Glutamatergic neuron (in vitro differentiated cells): ENCODE measurements around the gene DUS1L. TPM values are rescaled to one million over a fixed set of nuclear protein-coding genes. Genes with fewer than 3 reads are reported as not detected.

ENCODE experiments used
- DNase-seq: peaks from one replicate; pipeline ENCODE4 v3.0.0; 2022
- H3K27ac Mint-ChIP-seq: one replicate; pipeline ENCODE4 v1.8.0; 2020; ENCODE audit warnings: mild to moderate bottlenecking, mixed read lengths, inconsistent platforms; ENCODE audit not compliant: unreplicated experiment
- H3K27me3 Mint-ChIP-seq: one replicate; pipeline ENCODE4 v1.8.0; 2020; ENCODE audit warnings: mild to moderate bottlenecking, moderate library complexity, mixed read lengths, inconsistent platforms; ENCODE audit not compliant: unreplicated experiment
- H3K36me3 Mint-ChIP-seq: one replicate; pipeline ENCODE4 v1.8.0; 2020; ENCODE audit warnings: mild to moderate bottlenecking, mixed read lengths, inconsistent platforms; ENCODE audit not compliant: unreplicated experiment
- H3K4me1 Mint-ChIP-seq: one replicate; pipeline ENCODE4 v1.8.0; 2020; ENCODE audit warnings: mild to moderate bottlenecking, low read depth, mixed read lengths, inconsistent platforms; ENCODE audit not compliant: unreplicated experiment
- H3K4me3 Mint-ChIP-seq: one replicate; pipeline ENCODE4 v1.8.0; 2020; ENCODE audit warnings: mild to moderate bottlenecking, mixed read lengths, inconsistent platforms; ENCODE audit not compliant: unreplicated experiment
- H3K9me3 Mint-ChIP-seq: one replicate; pipeline ENCODE4 v1.8.0; 2020; ENCODE audit warnings: mild to moderate bottlenecking, moderate library complexity, mixed read lengths, inconsistent platforms; ENCODE audit not compliant: unreplicated experiment
- total RNA-seq: library from RNA; stranded (reverse); fragmentation: NEBNext Ultra II Directional; extraction: Animal tissue kit (Norgen Biotek cat#: 25700); gene quantifications from one replicate; pipeline ENCODE4 v1.2.1, GENCODE V29; 2021; ENCODE audit not compliant: unreplicated experiment
- TF ChIP-seq, protein P1 (sequence below): fragments of 200-600 bp; sonication (generic); IDR thresholded peaks from one replicate; pipeline ENCODE4 v1.5.0; 2021; ENCODE audit not compliant: partially characterized antibody, unreplicated experiment

DUS1L gene
- total RNA-seq, 1 donor from 2014 or later: 122 TPM

DNA sequence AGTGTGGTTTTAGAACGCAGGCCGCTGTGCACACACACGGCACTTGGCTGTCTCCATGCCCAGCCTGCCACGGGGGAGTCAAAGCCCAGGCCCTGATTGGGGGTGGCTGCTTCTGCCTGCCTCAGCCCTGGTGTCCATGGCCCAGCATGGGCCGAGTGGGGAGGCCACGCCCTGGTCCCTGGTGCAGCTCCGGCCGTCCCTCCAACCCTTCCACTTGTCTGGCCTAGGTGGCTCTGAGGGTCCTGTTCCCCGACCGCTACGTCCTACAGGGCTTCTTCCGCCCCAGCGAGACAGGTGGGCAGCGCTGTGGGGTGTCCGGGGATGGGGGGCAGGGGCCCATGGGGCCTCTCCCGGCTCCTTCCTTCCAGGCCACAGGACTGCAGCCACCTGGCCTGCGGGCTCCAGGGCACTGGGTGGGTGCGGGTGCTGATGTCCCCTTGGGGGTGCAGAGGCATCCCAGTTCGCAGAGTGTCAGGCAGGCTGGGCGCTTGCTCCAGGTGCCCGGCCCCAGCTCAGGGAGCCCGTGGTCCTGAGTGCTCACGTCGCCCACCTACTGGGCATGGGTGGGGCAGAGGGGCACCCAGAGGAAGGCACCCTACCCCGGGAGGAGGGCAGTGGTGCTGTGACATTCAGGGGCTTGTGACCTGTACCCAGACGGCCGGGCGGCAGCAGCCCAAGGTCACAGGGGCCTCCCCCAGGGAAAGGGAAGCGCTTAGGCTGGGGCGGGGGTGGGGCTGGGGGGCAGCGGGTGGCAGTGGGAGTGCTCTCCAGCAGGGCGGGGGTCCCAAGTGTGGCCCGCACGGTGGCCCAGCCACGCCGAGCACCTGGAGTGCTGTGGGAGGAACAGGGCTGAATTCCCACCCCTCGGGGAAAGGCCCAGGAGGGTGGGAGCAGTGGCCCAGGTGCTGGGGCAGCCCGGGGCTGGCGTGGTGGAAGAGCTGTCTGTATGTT lies 54.8 kb downstream of the DUS1L start:
- TF ChIP-seq, protein P1, sequence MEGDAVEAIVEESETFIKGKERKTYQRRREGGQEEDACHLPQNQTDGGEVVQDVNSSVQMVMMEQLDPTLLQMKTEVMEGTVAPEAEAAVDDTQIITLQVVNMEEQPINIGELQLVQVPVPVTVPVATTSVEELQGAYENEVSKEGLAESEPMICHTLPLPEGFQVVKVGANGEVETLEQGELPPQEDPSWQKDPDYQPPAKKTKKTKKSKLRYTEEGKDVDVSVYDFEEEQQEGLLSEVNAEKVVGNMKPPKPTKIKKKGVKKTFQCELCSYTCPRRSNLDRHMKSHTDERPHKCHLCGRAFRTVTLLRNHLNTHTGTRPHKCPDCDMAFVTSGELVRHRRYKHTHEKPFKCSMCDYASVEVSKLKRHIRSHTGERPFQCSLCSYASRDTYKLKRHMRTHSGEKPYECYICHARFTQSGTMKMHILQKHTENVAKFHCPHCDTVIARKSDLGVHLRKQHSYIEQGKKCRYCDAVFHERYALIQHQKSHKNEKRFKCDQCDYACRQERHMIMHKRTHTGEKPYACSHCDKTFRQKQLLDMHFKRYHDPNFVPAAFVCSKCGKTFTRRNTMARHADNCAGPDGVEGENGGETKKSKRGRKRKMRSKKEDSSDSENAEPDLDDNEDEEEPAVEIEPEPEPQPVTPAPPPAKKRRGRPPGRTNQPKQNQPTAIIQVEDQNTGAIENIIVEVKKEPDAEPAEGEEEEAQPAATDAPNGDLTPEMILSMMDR: no peak
- Mint-ChIP-seq H3K4me1 (peaks cover 8% of the 10 kb centered on the region), H3K36me3 (no peaks in the 10 kb centered on the region), H3K27ac (no peak overlapping the region), H3K9me3 (peaks cover 5% of the 10 kb centered on the region), H3K4me3 (no peak overlapping the region), H3K27me3 (peaks cover 5% of the 10 kb centered on the region)
- no peak for DNase-seq

- TF ChIP-seq, protein P1: no peak
- peaks cover 5% of the 10 kb centered on the region for H3K27me3 Mint-ChIP-seq
- H3K4me3 Mint-ChIP-seq: no peak overlapping the region
- H3K36me3 Mint-ChIP-seq: no peaks in the 10 kb centered on the region
- DNase-seq: no peak
- H3K27ac Mint-ChIP-seq: no peak overlapping the region
- H3K4me1 Mint-ChIP-seq: peaks cover 10% of the 10 kb centered on the region
- H3K9me3 Mint-ChIP-seq: peaks cover 5% of the 10 kb centered on the region
Observed at GRCh38 chr17:82009413-82009812, 56.2 kb downstream of the DUS1L start.

GRCh38 chr17:82008941-82009405 lies 56.6 kb downstream of the DUS1L start:
- H3K27me3 Mint-ChIP-seq: peaks cover 5% of the 10 kb centered on the region
- peaks cover 5% of the 10 kb centered on the region for H3K9me3 Mint-ChIP-seq
- no peak overlapping the region for H3K4me3 Mint-ChIP-seq
- H3K36me3 Mint-ChIP-seq: no peaks in the 10 kb centered on the region
- peaks cover 10% of the 10 kb centered on the region for H3K4me1 Mint-ChIP-seq
- H3K27ac Mint-ChIP-seq: no peak overlapping the region
- TF ChIP-seq, protein P1: no peak
- no peak for DNase-seq

DNA sequence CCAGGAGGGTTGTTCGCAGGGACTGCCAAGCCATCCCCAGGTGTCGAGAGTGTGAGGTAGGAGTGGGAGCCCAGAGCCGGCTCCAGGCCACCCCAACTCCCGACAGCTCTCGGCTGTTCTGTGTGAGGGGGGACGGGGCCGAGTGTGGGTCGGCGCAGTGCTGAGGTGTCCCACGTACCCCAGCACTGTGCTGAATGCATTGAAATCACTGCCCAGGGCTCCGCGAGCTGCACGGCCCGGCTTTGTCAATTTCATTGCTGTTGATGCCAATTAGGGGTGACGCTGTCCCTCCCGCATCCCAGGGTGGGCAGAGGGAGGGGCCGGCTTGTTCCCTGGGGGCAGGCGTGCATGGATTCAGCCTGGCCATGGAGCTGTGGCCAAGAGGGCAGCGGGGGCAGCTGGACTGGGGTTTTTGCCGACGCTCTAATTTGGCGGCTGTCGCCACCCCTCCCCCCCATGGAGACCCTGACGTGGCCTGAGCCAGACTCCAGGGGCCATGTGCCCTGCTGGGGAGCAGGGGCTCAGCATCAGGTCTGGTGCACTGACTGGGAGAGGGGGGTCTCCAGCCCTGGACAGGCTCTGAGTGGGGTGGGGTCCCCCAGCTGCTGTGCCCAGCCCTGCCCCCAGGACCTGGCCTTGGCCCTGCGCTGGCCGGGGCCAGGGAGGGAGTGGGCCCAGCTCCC lies 57.2 kb downstream of the DUS1L start:
- no peak overlapping the region for H3K27ac Mint-ChIP-seq
- peaks cover 5% of the 10 kb centered on the region for H3K9me3 Mint-ChIP-seq
- no peak for DNase-seq
- TF ChIP-seq, protein P1: no peak
- no peaks in the 10 kb centered on the region for H3K36me3 Mint-ChIP-seq
- peaks cover 5% of the 10 kb centered on the region for H3K27me3 Mint-ChIP-seq
- peaks cover 10% of the 10 kb centered on the region for H3K4me1 Mint-ChIP-seq
- H3K4me3 Mint-ChIP-seq: no peak overlapping the region

Other genes with a start within 250 kb of the DUS1L start
- gene MCRIP1, start 232.5 kb downstream of the DUS1L start, total RNA-seq: 218 TPM
- 0.81 TPM for gene PPP1R27, start 230.8 kb downstream of the DUS1L start, total RNA-seq
- gene P4HB, start 205.3 kb downstream of the DUS1L start, total RNA-seq: 259 TPM
- gene ARHGDIA, start 194.5 kb downstream of the DUS1L start, total RNA-seq: 432 TPM
- gene ALYREF, start 174.2 kb downstream of the DUS1L start, total RNA-seq: 80.6 TPM
- gene ANAPC11, start 174.1 kb downstream of the DUS1L start, total RNA-seq: 118 TPM
- 0.96 TPM for gene NPB, start 163.6 kb downstream of the DUS1L start, total RNA-seq
- 63.0 TPM for gene PCYT2, start 154.4 kb downstream of the DUS1L start, total RNA-seq
- gene SIRT7, start 147.6 kb downstream of the DUS1L start, total RNA-seq: 38.7 TPM
- 30.6 TPM for gene MAFG, start 138.1 kb downstream of the DUS1L start, total RNA-seq
- gene PYCR1, start 128.5 kb downstream of the DUS1L start, total RNA-seq: 68.1 TPM
- gene MYADML2, start 118.6 kb downstream of the DUS1L start, total RNA-seq: 0.69 TPM
- gene NOTUM, start 104.6 kb downstream of the DUS1L start, total RNA-seq: 39.8 TPM
- gene ASPSCR1, start 88.2 kb downstream of the DUS1L start, total RNA-seq: 51.7 TPM
- 59.9 TPM for gene CENPX, start 42.9 kb downstream of the DUS1L start, total RNA-seq
- gene LRRC45, start 42.5 kb downstream of the DUS1L start, total RNA-seq: 29.6 TPM
- 46.0 TPM for gene RAC3, start 34.1 kb downstream of the DUS1L start, total RNA-seq
- gene DCXR, start 28.1 kb downstream of the DUS1L start, total RNA-seq: 89.5 TPM
- gene RFNG, start 14.0 kb downstream of the DUS1L start, total RNA-seq: 50.8 TPM
- 115 TPM for gene GPS1, start 13.9 kb downstream of the DUS1L start, total RNA-seq
- 439 TPM for gene FASN, start 32.4 kb upstream of the DUS1L start, total RNA-seq
- gene CCDC57, start 147.0 kb upstream of the DUS1L start, total RNA-seq: 40.7 TPM
- gene SLC16A3, start 163.2 kb upstream of the DUS1L start, total RNA-seq: 15.6 TPM
- 211 TPM for gene CSNK1D, start 207.9 kb upstream of the DUS1L start, total RNA-seq